HG02938 (cell line): ENCODE data around the gene STK32B.

Experiments
- ATAC-seq: cut with Tn5 transposase; IDR thresholded peaks from one replicate; pipeline ENCODE4 v1.9.1; 2021; ENCODE audit warnings: mild to moderate bottlenecking, moderate library complexity; ENCODE audit not compliant: unreplicated experiment

The STK32B gene

GRCh38 chr4:5120468-5120867 lies 69.2 kb downstream of the STK32B start:
- no peak for ATAC-seq

- no peak for ATAC-seq
Measured at GRCh38 chr4:5122114-5122513, 70.8 kb downstream of the STK32B start.

DNA sequence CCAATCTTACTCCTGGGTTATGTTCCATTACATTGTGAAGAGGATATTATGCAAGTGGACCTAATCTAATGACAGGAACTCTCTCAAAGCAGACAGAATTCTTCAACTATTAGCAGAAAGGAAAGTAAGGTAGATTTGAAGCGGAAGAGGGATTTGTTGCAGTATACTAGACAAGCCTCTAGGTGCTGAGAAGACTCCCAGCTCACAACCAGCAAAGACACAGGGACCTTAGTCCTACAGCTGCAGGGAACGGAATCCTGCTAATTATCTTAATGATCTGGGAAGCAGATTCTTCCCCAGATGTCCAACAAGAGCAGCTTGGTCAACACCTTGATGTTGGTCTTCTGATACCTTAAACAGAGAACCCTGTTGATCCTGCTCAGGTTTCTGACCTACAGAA lies 73.6 kb downstream of the STK32B start:
- ATAC-seq: no peak

- no peak for ATAC-seq
Measured at GRCh38 chr4:5125321-5125720, 74.0 kb downstream of the STK32B start.

DNA sequence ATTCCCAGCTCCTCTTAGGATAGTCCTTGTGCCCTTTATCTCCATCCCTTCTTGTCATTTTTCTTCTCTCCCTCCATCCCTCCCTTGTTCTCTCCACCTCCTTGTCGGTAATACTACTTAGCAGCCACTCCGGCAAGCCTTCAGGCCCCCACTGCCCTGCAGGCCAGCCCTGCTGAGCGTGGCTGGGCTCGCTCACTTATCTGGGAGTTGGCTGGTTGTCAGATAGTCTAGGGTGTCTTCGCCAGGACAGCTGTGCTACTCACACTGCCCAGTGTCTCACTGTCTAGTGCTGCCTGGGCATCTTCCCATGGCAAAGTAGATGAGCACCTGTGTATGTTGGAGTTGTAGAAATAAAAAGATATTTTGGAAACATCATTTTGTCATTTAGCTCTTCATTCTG lies 75.0 kb downstream of the STK32B start:
- no peak for ATAC-seq

DNA sequence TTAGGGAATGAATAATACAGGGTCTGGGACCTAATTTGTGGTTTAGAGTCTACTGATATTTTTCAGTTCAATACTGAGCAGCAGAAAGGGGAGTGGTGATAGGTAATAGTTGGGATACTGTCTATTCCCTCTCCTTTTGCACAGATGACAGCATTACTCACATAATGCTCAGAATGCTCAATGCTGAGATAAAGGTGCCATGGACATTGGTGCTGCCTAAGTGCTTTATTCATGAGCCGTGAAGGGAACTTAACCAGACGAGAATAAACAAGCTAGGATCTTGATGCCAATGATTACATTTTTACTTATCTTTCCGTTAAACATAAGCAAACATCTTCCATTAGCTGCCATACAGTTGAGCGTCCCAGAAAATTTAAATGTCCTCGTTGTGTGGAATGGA lies 75.6 kb downstream of the STK32B start:
- no peak for ATAC-seq

GRCh38 chr4:5127556-5127955 lies 76.3 kb downstream of the STK32B start:
- no peak for ATAC-seq

DNA sequence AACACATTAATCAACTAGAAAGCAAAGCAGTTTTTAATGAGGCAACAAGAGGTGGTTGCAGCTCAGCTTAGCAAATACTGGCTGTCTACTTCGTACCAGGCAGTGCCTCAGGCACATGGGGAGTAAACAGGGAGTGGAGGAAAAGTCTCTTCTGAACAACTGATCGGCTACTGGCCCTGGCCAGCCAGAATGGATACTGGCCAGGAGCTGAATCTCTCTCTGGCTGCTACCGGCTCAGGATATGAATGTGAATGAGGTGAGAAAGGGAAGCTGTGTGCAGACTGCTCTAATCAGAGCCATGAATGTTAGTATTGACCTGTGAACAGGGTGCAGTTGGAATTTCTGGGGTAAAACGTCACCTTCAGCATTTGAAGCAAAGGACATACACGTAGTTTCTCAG lies 77.3 kb downstream of the STK32B start:
- no peak for ATAC-seq

DNA sequence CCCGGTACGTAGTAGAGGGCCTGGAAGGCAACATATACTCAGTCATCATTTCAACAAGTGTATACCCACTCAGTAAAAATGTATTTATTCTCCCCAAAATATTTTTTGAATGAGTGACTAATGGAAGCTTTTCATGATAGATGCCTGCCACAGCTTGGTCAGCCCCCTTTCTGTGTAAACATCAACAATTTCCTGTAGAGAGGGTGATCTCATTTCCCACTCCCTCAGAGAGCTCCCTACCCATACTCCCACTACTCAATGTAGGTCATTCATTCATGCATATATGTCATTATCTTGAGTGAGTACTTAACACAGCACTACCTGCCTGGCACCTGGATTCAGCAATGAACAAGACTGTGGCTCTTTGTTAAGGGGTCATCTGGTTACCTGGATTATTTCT lies 81.9 kb downstream of the STK32B start:
- ATAC-seq: no peak

DNA sequence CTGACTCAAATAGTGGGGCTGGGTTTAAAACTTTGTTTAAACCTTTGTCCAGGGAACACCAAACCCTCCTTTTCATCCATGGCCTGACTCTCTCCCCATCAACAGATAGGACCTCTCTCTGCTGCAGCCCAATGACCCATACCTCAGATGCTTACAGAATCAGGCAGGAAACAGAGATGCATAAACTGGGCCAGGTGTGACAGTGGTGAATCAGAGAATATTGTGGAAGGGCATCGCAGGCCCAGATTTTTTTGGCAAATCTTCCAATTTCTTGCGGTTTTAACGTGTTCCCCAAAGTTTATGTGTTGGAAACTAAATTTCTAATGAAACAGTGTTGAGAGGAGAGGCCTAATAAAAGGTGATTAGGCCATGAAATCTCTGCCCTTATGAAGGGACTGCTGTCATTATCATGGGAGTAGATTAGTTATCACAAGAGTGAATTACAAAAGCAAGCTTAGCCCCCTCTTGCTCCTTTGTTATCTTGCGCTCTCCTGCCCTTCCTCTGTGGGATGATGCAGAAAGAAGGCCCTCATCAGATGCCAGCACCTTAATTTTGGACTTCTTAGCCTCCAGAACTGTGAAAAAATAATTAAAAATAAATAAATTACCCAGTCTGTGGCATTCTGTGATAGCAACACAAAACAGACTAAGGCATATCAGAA lies 82.8 kb downstream of the STK32B start:
- ATAC-seq: no peak

DNA sequence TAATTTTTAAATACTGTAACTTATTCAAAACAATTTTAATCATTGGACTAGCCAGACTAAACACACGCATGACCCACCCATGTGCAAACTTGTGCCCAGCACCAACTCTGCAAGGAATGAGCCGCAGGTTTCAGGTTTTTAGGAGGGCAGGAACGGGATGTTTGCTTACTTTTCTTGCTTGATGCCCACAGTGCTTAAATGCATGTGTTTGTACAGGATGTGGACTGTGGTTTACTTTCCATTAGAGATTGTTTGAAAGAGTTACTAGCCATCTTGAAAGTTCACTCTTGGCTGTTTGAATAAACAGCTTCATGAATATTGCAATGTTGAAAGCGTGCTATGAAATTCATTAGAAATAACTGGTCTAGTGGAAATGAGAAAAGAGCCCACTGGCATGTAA lies 83.3 kb downstream of the STK32B start:
- no peak for ATAC-seq

- ATAC-seq: no peak
Measured at GRCh38 chr4:5137226-5137625, 85.9 kb downstream of the STK32B start.

DNA sequence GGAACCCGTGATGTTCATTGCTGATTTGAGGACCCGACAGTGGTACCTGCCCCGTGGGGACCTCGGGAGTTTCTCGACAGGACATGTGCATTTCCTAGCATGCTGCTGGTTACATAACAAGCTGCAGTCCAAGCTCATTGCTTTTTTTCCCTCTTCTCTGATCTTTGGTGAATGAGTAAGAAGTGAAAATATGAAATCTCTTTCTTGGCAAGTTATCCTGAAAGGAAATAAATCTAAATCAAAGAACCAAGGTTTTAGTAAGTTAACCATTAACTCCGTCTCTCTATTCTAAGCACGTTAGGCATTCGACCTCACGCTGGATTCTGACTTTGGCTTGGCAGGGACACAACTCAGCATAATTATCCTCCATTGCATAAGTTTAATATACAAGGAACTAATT lies 86.6 kb downstream of the STK32B start:
- no peak for ATAC-seq

DNA sequence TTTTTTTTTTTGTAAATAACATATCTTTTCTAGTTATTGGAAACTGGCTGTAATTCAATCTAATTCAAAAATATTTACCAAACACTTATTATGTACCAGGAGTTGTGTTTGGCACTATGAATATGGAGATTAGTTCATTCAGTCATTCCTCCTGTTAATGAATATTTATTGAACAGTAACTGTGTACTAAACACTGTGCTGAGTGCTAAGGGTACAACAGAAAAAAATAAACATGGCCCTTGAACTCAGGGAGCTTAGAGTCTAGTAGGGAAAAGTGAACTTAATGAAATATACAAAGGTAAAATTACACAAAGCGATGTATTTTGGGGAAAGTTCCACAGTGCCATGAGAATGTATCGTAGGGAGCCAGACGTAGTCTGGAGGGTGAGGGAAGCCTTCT lies 87.1 kb downstream of the STK32B start:
- ATAC-seq: no peak

DNA sequence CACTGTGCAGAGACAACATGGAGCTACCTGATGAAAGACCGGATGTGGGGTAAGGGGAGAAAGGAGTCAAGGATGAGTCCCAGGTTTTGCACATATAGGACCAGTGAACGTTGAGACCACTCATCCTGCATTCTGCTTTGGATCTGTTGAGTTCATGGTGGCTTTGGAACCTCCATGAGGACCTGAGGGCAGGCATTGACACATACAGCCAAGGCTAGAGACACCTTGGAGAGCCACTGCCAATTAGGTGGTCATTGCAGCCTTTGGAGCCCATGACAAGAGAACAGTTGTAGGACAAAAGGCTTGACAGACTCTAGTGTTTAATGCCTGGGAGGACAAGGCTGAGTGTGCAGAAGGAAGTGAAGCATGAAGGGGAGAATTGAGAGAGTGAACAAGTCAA lies 87.9 kb downstream of the STK32B start:
- ATAC-seq: no peak

DNA sequence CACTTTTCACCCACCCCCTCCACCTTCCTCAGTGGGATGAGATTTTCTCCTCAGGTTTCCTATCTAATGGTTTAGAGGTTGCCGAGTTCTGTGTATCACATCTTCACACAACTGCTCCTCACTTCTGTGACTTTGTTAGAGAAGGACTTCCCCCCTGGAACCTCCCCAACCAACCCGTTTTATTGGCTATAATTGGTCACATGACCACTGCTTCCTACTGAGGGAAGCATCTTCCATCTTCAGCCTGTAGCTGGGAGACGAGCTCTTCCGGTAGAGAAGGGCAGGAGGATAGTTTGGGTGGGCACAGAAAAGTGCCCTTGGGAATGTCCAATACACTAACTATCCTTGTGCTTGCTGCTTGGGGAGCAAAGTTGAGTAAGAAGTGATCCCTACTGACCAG lies 90.5 kb downstream of the STK32B start:
- ATAC-seq: no peak

DNA sequence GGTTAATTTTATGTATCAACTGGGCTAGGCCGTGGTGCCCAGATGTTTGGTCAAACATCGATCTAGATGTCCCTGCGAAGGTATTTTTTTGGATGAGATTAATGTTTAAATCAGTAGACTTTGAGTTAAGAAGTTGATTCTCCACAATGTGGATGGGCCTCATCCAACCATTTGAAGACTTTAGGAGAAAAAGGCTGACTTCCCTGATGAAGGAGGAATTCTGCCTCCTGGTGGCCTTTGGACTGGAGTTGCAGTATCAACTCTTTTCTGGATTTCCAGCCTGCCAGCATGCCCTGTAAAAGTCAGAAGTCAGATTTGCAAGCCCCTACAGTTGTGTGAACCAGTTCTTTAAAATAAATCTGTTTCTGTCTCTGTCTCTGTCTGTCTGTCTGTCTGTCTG lies 91.4 kb downstream of the STK32B start:
- ATAC-seq: no peak

DNA sequence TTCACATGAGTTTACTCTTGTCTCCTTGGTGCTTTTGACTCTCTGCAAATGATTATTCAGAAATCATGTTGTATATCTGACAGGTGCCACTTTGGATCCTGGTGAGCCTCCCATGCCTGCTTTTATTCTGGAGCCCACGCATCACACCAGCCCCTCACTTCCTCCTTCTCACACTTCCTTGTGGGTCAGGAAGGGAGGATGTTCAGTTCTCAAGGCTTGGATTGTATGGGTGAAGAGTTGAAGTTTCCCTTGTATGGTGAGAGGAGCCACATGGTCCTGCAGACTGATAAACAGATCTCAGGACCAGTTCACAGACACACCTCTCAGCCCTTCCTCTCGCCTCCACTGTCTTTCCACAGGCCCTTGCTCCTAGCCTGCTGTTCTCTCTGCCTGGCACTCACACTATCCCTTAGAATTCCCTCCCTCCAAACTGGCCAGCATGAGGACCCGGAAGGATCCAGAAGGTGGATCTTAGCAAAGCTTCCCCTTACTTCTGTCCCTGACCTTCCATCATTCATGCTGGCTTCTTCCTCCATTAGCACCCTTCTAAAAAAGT lies 92.1 kb downstream of the STK32B start:
- no peak for ATAC-seq

DNA sequence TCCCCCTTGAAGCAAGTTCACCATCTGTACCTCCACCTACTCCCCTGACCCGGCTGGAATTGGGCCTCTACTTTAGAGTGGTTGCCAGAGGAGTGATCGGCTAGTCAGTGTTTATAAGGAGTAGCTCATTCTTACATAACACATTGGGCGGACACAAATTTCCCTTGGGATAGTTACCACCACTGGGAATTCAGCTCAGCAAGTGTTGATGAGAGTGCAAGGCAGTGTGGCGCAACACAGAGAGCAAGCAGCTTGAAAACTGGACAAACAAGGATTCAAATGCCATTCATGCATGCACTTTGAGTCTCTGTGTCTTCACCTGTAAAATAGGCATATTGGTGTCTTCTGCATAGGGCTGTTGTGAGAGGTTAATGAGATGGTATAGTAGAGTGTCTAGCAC lies 92.7 kb downstream of the STK32B start:
- no peak for ATAC-seq

- ATAC-seq: no peak
Measured at GRCh38 chr4:5144384-5144783, 93.1 kb downstream of the STK32B start.

DNA sequence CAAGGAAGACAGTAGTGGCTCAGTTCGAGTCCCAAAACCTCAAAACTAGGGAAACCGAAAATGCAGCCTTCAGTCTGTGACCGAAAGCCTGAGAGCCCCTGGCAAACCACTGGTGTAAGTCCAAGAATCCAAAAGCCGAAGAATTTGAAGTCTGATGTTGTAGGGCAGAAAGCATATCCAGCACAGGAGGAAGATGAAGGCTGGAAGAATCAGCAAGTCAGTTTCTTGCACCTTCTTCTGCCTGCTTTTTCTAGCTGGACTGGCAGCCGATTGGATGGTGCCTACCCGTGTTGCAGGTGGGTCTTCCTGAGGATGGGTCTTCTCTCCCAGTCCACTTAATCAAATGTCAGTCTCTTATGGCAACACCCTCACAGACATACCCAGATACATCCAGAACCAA lies 95.0 kb downstream of the STK32B start:
- no peak for ATAC-seq

DNA sequence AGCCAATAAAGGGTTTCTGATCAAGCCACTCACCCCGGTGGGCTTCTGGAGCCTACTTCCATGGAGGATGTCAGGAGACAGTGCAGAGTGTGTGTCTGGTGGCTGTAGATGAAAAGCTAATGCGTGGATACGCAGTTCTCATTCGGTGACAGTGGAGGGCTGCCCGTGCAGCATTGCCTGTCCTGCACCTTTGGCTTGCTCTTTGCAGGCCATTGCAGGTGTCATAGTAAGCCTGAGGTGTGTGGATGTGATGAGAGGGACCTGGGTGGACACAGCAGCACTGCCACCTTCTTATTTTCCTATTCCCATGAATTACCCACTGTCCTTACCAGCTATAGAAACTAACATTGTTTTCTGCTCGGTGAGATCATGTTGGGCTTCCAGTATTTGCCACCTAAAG lies 101.2 kb downstream of the STK32B start:
- no peak for ATAC-seq

DNA sequence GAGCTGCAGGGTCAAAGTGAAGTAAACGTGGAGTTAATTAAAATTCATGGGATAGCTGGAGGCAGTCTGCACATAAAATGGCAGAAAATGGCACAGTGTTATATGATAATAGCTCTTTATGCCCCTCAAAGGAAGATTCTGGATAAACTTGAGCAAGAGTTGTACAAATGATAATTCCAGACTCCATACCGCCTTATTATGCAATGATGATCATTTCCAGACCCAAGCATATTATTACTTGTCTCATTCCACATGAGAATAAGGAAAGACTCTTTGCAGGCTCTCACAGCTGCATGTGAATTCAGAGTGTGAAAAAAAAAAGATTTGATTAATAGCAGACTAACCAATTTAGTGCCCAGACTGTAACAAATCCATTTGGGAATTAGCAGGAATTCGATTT lies 105.4 kb downstream of the STK32B start:
- ATAC-seq: no peak
